T-helper 1 cell treated with Interleukin-12 subunit alpha and Interleukin-12 subunit beta and Interleukin-4 antibody, amounts not matched to agents 30 ng/mL and 1 ng/mL, for 36 hours (primary cell): Measurements from ENCODE around the gene CHAF1A. TPM values are rescaled to one million over a fixed set of nuclear protein-coding genes. Genes with fewer than 3 reads are reported as not detected.

ENCODE experiments used
- intact Hi-C: fragments of 100-400 bp; cut with micrococcal nuclease; formaldehyde crosslinking; loops from one replicate; pipeline ENCODE4 v1.15.1; 2024
- total RNA-seq: library from RNA; stranded (reverse); gene quantifications from 2 replicates; pipeline ENCODE4 v1.2.3, GENCODE V29; 2022

The CHAF1A gene
- total RNA-seq, 1 donor from 2014 or later, result 79.1 TPM

DNA sequence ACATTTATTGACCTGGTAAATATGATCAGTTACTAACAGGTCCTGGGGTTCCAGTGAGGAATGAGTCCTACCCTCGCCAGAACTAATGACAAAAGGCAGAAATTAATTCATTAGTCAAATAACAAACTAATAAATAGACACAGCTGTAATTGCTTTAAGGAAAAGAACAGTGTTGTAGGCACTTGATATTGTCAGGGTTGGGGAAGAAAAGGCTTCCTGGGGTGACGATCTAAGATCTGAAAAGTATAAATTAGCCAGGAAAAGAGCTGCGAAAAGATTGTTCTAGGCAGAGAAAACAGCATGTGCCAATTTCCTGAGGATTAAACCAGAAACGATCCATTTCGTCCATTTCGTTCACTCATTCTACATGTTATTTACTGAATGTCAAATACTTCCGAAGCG is 670 bp upstream of the CHAF1A start:
- intact Hi-C loops, result loop anchor here (1.0 to 5.0 kb wide), 12 partner anchors 56 to 1971 kb away; partner anchors contain the start of genes ALKBH7, ANKRD24, EEF2 and FEM1A

DNA sequence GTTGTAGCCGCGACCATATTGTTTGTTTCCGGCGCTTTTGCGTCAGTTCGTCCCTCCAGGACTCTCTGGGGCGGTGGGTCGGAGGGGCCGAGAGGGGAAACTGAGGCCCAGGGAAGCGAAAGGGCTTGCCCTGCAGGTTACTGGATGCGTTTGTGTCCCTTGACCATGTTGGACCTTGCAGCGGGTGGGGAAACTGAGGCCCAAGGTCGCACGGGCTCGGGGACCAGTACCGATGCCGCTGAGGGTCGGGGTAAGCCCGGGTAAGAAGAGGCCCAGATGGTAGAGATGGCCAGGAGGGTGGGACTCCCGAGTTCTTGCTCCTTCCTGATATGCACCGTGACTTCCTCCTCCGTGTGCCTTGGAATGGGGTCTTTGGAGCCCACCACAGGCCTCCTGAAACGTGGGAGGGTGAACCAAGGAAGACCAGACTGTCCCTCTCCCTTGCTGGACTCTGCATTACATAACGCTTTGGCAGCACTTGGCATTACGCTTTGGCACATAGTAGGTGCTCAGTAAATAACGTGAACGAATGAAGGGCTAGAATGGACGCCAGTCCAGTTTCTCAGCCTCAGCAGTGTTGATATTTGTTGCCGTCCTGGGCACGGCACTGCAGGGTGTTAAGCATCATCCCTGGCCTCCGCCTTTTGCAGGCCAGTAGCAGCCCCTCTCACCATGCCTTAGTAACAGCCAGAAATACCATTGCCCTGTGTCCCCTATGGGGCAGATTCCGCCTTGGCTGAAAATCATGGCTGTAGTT is 743 bp downstream of the CHAF1A start:
- intact Hi-C loops, result loop anchor here (2.0 to 5.0 kb wide), 6 partner anchors 221 to 1969 kb away; partner anchors contain the start of genes ALKBH7, ANKRD24, EEF2 and FZR1

DNA sequence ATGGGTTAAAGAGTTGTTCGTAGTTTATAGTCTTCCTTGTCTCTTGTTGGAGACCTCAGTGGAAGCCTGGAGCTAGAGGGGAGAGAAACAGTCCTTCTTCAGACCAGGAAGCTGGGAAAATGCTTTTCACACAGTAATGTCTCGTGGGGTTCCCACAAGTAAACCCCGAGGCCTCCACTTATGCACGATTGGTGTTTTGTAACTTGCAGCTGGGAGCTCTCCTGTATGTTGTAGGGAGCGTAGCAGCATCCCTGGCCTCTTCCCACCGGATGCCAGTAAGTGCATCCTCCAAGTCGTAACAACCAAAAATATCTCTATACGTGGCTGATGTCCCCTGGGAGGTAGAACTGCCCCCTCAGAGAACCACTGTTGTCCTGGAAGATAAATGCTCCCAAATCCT is 3.5 kb downstream of the CHAF1A start:
- intact Hi-C loops, result no loop called here

DNA sequence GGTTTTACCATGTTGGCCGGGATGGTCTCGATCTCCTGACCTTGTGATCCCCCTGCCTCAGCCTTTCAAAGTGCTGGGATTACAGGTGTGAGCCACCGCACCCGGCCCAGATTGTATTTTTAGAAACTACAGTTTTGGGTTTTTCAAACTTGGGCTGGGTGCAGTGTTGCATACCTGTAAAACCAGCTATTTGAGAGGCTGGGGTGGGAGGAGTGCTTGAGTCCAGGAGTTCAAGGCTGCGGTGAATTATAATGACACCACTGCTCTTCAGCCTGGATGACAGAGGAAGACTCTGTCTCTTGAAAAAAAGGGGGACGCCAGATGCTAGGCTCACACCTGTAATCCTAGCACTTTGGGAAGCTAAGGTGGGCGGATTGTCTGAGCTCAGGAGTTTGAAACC is 4.2 kb downstream of the CHAF1A start:
- intact Hi-C loops, result no loop called here

DNA sequence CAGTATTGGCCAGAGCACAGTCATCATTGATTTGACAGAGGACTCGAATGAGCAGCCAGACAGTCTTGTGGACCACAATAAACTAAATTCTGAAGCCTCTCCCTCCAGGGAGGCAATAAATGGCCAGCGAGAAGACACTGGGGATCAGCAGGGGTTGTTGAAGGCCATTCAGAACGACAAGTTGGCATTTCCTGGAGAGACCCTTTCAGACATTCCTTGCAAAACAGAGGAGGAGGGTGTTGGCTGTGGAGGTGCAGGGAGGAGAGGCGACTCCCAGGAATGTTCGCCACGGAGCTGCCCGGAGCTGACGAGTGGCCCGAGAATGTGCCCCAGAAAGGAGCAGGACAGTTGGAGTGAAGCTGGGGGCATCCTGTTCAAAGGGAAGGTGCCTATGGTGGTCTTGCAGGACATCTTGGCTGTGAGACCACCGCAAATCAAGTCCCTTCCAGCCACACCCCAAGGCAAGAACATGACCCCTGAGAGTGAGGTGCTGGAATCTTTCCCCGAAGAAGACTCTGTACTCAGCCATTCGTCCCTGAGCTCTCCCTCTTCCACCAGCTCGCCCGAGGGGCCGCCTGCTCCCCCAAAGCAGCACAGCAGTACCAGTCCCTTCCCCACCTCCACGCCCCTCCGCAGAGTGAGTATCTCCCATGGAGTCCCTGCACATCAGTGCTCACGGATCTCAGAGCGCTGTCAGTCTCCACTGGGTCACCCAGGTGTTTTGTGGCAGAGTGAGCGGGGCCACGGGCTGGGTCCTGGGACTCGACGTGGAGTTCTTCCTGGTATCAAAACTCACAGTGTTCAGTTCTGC is 6.9 kb downstream of the CHAF1A start:
- intact Hi-C loops, result no loop called here

DNA sequence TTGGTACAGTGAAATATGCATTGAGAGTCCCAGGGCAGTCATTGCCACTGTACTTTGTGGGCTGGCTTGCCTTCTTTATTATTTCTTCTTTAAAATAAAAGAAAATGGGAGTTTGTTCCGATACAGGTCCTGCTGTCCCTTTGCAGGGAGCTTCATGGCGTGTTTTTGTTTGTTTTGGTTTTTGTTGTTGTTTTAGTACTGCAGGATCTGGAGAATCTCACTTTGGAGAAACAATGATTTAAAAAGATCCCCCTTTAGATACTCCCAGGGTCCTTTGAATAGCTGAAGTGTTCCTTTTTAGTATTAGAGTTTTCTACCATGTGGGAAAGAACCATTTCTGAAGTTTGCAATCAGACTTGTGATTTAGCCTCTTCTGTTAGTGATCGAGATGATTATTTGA is 11.1 kb downstream of the CHAF1A start:
- intact Hi-C loops, result no loop called here

DNA sequence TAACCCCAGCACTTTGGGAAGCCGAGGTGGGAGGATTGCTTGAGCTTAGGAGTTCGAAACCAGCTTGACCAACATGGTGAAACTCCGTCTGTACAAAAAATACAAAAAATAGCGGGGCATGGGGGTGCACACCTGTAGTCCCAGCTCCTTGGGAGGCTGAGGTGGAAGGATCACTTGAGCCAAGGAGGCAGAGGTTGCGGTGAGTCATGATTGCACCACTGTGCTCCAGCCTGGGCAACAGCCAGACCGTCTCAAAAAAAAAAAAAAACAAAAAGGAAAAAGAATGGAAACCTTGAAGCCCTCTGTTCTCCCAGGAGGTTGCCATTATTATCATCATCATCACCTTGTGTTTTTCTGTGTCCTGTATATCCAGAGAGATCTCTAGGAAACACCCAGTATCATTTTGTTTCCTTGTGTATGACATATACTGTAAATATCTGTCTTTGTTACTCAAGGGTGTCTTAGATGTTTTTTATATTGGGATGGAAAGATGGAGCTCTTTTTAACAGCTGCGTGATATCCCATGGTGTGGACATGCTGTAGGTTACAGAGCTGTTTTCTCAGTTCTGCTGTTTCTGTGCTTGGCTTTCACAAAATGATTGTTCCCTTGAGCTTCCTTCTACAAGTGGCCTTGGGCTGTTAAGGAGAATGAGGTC is 11.8 kb downstream of the CHAF1A start:
- intact Hi-C loops, result no loop called here

DNA sequence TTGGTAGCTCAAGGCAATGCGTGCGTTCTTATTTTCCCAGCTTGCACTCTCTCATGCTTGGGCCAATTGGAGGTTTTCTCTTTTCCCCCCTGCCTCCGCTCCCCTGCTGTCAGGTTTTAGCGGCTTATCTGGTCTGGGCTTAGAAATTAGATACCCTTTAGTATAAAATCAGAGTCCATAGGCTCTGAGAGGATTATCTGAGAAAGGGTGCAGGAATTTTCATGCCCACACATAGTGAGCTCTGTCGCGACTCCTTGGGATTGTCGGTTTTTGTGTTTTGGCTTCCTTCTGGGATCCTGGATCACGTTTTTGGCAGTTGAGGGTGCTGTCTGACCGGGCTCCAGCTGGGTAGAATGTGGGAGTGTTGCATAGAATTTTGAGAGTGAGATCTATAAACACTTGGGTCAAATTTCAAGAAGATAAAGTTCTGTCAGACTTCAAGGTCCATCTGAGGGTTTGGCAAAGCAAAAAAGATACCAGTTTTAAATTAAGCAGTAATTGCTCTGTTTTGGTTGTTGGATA is 12.4 kb downstream of the CHAF1A start:
- intact Hi-C loops, result no loop called here

DNA sequence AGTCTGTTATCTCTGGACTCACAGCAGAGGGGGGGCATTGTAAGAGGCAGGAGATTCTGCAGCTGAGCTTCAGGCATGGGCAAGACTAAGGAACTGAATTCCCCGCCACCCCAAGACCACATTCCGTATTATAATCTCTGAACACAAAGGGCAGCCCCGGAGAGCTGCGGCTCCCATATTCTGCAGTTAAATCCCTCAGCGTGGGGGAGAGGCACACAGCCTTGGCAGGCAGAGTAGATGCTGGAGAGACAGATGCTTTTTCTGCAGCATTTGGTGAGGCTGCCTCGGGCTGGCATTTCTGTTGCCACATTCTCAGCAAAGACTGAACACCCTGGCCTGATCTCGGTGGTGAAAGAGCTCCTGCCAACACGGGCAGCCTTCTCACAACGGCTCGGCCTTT is 12.9 kb downstream of the CHAF1A start:
- intact Hi-C loops, result no loop called here

DNA sequence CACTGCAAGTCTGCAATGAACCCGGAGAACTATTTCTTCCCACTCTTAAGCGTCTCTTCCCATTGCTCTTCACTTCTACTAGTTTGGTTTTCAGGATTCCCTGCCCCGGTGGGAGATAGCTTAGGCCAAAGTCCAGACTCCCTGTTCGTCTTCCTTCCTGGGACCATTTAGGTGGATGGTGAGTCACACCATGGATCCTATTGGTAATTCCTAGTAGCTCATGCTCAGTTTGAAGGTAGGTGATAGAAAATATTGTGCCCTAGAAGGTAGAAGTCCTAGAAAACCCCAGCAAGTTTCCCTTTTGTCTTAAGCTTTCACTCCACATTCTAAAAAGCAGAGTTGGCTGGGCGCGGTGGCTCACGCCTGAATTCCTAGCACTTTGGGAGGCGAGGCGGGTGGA is 13.8 kb downstream of the CHAF1A start:
- intact Hi-C loops, result no loop called here

DNA sequence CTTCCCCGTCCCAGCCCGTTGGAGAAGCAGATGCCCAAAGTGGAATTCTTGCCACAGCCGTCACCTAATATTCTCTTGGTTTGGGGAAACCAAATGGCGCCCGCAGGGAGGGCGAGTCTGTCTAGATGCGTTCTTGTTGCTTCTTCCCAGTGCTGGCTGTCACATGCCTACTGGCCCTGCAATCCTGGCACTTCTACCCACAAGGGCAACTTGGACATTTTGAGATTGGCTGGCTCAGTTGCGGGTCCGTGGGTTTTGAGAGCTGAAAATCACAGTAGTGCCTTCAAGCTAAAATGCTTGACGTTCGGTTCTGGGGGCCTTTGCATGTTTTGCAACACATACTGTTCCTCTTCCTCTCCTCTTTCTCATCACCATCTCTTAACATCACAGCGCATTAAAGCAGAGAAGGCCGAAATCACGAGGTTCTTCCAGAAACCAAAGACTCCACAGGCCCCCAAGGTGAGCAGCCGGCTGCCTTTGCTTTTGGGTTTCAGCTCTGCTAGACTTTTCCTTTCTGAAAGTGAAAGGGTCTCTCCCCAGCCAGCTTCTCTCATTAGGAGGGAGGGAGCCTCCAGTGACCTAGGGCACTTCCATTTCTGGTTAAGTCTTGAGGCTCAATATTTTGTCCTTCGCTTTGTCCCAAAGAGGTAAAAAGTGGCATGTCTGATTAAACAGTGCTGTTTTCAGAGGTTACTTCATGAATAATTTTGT is 21.1 kb downstream of the CHAF1A start:
- intact Hi-C loops, result no loop called here

DNA sequence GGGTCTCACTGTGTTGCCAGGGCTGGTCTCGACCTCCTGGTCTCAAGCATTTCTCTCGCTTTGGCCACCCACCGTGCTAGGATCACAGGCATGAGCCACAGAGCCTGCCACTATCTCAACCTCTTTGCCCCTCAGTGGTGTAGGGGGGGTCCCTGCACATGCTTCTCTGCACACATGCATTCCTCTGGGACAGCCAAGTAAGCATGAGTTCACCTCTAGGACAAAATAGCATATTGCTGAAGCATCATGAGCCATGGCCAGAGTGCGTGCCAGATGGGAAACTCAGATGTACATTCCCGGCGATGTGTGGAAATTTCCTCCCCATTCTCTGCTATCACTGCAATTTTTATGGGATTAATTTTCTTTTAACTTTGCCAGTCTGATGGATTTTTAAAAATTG is 23.1 kb downstream of the CHAF1A start:
- intact Hi-C loops, result no loop called here

DNA sequence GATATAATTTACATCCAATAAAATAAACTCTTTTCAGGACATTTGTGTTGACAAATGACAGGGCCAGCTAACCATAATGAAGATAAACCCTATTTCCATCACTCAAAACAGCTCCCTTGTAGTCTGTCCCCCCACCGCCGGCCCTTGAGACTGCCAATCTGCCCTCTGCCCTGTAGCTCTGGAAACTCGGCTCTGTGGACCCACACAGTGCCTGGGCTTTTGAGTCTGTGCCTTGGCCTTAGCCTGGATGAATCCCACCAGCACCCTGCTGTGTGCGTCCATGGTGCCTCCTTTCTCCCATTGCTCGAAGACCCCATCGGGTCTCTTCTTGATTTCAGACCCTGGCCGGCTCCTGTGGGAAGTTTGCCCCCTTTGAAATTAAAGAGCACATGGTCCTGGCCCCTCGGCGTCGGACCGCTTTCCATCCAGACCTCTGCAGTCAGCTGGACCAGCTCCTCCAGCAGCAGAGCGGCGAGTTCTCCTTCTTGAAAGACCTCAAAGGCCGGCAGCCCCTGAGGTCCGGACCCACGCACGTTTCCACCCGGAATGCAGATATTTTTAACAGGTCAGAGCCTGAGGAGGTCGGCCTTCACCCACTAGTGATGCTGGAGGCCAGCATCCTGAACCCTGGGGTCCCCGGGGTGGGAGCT is 26.0 kb downstream of the CHAF1A start:
- intact Hi-C loops, result no loop called here

DNA sequence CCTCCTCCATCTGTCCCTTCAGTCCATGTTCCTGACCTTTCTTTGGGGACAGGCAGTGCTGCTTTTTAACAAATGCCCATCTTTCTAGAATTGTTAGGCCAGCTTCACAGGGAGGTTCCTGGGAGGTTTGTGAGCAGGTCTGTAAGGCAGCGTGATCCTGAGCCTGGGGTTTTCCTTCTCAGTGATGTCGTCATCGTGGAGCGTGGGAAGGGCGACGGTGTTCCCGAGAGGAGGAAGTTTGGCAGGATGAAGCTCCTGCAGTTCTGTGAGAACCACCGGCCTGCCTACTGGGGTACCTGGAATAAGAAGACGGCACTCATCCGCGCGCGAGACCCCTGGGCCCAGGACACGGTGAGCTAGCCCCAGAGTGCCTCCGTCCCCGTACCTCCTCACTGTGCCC is 26.8 kb downstream of the CHAF1A start:
- intact Hi-C loops, result no loop called here

DNA sequence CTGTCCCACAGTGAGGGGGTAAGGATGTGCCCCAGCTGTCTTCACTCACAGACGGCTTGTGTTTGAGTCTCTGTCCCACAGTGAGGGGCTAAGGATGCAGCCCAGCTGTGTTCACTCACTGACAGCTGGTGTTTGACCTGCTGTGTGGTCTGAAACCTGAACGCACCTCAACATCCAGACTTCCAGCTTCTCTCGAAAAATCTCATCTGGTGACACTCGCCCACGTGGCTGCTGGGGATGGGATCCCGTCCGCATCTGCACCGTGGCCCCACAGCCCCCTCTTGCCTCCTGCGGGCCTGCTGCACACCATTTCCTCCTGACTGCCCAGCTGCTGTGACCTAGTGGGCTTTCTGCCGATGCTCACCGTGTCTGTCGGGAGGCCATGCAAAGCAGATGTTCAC is 27.3 kb downstream of the CHAF1A start:
- intact Hi-C loops, result no loop called here

DNA sequence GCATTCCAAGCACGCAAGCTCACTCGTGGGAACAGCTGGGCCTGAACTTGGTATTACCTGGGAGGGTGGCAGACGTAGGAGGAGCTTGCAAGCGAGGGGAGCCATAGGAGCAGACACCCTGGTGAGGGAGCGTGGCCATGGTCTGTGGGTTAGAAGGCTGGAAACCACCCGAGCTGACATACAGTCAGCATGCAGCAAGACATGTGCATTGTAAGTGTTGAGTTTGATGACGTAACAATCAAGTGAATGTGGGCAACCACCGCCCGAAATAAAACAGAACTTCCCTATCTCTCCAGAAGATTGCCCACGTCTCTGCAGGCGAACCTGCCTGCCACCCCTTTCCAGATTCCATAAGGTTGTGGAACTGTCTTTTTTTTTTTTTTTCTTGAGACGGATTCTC is 28.3 kb downstream of the CHAF1A start:
- intact Hi-C loops, result no loop called here

DNA sequence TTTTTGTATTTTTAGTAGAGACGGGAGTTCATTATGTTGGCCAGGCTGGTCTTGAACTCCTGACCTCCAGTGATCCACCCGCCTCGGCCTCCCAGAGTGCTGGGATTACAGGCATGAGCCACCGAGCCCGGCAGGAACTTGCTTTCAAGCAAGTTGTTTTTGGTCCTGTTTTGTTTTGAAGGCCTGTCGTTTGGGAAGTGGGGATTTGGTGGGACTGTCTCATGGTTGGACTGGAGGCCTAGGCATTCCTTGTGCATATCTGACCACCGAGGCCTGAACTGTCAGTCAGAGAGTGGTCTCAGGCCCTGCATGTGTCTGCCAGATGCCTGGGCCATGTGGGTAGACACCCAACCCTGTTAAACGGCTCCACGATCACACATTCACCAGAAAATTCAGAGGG is 28.9 kb downstream of the CHAF1A start:
- intact Hi-C loops, result no loop called here

DNA sequence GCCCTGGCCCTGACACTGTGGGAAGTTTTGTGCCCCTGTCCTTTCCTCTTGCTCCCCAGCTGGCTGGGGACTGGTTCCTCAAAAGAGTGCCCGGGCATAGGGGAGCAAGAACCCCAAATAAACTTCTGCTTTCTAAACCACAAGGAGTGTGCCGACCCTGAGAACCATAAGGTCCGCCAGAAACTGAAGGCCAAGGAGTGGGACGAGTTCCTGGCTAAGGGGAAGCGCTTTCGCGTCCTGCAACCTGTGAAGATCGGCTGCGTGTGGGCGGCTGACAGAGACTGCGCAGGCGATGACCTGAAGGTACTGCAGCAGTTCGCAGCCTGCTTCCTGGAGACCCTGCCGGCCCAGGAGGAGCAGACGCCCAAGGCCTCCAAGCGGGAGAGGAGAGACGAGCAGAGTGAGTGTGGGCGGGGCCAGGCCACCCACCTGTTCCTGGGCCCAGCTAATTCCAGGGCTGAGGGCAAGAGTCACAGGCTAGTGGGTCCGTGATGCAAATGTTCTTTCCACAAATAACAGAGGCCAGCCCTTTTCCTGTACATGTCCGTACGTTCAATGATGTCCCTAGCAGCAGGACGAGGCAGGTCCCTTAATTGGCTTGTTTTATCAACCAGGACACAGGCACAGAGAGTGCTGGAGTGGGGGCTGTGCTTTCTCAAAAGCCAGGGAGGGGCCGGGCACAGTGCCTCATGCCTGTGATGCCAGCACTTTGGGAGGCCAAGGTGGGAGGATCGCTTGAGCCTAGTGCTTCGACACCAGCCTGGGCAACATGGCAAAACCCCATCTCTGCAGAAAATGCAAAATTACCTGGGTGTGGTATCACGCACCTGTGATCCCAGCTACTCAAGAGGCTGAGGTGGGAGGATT is 29.6 kb downstream of the CHAF1A start:
- intact Hi-C loops, result no loop called here

DNA sequence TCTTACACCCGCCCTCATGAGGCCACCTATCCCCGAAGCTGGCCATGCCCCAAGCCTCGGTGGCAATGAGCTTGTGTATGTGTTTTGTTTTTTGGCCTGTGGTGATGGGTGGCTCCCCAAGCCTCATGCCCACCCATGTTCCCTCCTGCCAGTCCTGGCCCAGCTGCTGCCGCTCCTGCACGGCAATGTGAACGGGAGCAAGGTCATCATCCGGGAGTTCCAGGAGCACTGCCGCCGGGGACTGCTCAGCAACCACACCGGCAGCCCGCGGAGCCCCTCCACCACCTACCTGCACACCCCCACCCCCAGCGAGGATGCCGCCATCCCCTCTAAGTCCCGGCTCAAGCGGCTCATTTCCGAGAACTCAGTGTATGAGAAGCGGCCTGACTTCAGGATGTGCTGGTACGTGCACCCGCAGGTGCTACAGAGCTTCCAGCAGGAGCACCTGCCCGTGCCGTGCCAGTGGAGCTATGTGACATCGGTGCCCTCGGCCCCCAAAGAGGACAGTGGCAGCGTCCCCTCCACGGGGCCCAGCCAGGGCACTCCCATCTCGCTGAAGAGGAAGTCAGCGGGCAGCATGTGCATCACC is 30.6 kb downstream of the CHAF1A start:
- intact Hi-C loops, result no loop called here
